H1 (cell line): Measurements from ENCODE around the gene RNF130.

ENCODE experiments used
- ATF2 ChIP-seq: IDR thresholded peaks from 2 replicates; pipeline ENCODE4 v1.6.1; 2012; ENCODE audit warnings: low read length, inconsistent platforms
- CTCF ChIP-seq, 3 experiments: IDR thresholded peaks; 1 replicate in 2 of 3; 2 replicates in 1 of 3; pipeline versions ENCODE4 v1.5.1 to v1.6.1; 2011; ENCODE audit warnings: low read length in 3 of 3, mild to moderate bottlenecking in 3 of 3, inconsistent platforms in 2 of 3, low read depth in 1 of 3, moderate library complexity in 1 of 3; ENCODE audit not compliant: insufficient read depth in 1 of 3; ENCODE audit errors: control extremely low read depth in 1 of 3

GRCh38 chr5:179930788-179931473, 140.6 kb downstream of the RNF130 start:
- TF ChIP-seq ATF2: no peak
- TF ChIP-seq CTCF (IDR thresholded peaks at IDR 0.05; ENCODE audit: control extremely low read depth in 1 of 3, insufficient read depth in 1 of 3, low read depth in 1 of 3, low read length in 3 of 3): no peak
